Dedifferentiated amniotic fluid mesenchymal stem cell (primary cell): ENCODE data around the gene ARHGEF11.

ENCODE experiments used
- DNase-seq: peaks from one replicate; pipeline ENCODE4 v3.0.0-alpha.2; 2016; ENCODE audit errors: extremely low spot score

The ARHGEF11 gene

DNA sequence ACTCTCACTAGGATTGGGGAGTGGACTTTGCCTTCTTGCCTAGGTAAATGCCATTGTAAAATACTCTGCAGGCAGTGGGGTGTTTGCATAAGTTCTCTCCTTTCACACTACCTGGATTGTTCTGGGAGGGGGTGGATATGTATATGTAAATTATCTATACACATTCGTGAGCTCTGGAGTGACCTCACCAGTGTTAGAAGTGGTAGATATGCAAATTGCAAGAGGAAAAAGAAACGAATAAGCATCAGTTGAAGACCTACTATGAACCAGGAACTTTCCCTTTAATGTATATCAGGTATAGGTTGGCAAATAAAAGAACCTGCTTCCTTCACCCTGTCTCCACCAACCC lies 1.5 kb upstream of the ARHGEF11 start:
- DNase-seq = no peak

DNA sequence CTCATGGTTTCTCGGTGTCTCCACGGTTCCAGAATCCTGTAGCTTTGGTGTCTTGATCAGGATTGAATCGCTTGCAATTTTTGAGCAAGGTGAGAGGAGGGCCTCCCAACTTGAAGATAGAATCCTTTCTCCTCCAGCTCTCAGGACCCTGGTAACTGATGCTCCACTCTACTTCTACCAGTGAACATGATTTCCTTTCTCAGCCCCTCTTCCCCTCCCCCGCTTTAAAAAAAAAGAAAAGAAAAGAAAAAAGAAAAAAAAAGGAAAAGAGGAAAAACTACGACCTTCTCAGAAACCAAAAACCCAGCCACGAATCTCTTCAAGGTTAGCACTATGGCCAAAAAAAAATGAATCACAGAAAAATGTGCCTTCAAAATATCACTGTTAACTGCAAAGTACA lies 1.2 kb downstream of the ARHGEF11 start:
- no peak for DNase-seq

DNA sequence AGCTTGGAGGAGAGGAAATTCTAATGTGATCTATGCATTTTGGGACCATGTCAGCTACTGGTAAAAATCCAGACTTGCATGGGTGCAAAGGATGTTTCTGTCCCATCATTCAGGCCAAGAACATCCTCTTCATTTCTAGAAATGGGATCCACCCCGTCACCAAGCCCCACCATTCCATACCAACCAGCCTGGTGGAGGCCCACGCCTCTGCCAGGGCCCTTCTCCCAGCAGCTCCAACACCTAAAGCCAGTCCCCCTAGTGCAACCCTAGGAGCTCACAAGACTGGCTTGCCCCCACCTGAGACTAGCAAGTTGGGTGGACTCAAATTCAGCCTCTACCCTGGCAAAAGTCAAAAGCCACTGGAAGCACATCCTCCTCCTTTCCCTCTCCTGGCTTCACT lies 1.9 kb downstream of the ARHGEF11 start:
- DNase-seq = no peak

DNA sequence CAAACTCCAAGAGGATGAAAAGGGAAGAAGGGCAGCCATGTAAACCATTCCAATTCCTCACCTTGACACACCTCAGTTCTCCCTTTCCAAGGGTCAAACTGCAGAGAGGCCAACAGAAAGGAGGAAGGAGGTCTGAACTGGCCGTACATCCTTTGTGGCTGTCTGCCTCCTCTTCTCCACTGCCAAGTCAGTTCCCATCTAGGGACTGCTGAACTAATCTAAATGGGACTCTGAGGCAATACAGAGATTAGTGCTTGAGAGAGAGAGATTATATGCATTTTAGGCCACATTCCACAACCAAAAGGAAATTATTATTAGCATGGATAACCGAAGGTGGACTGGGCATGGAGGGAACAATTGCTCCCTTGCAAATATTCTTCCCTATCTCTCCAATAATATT lies 2.7 kb downstream of the ARHGEF11 start:
- no peak for DNase-seq

DNA sequence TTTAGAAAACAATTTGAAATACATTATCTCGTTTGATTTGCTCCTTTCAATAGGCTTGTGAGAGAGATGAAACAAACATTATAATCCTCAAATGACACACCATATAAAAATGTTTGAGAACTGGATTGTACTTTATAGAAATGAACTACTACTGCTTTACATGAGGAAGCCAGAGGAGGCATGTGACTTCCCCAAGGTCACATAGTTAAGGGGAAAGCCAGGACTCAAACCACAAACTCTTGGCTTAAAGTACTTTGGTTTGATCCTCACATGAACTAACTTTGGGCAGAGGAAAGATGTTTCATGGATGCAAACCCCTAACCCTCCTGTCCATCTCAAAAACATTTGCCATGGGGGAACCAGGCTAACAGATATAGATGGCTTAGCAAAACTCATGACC lies 4.7 kb downstream of the ARHGEF11 start:
- DNase-seq = no peak

DNA sequence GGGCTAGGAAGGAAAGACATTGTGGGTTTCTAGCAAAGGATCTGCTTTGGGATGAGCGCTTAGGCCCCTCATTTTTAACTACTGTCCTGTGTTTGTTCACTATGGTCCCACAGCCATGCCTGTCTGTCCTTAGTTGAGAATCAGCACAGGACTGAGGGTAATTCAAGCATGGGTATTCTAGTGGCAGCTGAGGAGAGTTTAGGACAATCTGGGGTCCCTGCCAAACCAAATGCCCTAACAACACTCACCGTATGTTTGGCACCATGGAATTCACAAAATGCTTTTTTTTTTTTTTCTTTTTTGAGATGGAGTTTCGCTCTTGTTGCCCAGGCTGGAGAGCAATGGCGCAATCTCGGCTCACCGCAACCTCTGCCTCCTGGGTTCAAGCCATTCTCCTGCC lies 10.4 kb downstream of the ARHGEF11 start:
- DNase-seq = no peak

DNA sequence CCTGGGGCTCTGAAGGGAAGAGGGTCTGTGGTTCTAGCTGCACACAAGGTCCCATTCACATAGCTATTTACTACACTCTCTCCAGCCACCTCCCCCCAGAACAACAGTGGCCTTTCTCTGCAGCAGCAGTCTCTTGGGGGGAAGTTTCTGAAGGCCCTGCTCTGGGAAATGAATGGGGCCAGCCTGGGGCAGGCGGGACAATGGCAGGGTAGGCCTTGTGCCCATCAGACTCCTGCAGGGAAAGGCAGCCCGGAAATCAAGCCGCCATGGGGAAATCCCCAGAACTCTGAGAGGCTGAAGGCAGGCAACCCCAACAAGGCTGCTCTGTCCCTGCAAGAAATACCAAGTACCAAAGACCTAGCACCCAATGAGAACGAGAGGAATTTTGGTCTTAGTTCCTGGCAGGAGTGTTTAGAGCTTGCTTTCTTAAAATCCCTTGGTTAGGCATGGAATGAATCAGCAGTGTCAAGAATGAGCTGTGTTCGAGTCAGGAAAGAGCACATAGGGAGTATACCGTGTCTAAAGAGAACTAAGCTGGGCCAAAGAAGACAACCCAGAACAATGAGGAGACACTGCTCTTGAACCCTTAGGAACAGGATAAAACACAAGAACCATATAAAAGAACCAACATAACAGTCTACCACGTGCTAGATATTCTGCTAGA lies 11.3 kb downstream of the ARHGEF11 start:
- DNase-seq = no peak

DNA sequence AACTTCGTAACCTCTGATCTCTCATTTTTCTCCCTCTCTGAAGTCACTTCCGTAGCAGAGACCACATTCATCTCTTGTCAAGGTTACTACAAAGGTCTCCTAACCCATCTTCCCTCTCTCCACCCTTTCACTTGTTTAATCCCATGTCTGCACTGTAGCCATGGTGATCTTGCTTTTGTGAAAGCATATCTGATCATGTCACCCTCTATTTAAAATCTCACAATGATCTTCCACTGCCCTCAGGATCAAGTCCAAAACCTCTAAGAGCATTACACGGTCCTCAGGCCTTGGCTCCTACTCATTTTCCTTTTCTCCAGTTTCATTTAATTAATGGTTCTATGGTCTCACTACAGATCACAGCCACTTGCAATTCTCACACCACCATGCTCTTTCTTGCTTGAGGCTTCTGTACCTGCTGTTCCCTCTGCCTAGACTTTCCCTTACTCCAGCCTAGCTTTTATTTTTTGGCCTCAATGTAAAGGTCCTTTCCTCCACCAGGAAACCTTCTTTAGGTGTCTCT lies 12.1 kb downstream of the ARHGEF11 start:
- no peak for DNase-seq

DNA sequence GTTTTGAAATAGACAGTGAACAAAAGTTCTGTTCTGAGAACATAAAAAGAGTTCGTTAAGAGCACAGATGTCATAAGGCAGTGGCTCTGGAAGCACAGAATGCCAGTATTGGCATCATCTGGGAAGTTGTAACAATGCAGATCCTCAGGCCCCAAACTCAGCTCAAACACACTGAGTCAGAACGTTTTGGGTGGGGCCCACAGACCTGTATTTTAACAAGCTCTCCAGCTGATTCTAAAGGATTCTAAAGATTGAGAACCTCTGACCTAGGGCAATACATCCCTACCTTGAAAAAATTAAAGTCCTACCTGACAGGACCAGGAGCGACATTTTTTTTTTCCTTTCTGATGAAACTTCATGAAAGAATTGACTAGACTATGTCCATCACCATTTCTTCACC lies 13.2 kb downstream of the ARHGEF11 start:
- DNase-seq = no peak

DNA sequence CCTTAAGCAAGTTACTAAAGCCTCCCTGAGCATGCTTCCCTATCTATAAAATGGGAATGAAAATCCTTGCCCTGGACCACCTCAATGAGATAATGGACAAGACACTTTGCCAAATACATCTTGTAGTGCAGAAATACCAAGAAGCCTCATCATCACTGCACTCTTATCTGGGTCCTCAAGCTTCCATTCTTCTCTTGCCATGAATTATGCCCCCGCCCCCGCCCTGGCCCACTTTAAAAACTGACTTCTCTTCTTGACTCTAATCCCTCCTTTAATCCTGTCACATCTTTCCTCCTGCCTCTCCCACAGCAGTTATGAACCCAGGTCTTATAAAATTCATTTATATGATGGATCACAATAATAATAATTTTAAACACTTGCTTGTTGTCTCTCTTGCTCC lies 14.8 kb downstream of the ARHGEF11 start:
- DNase-seq = no peak

DNA sequence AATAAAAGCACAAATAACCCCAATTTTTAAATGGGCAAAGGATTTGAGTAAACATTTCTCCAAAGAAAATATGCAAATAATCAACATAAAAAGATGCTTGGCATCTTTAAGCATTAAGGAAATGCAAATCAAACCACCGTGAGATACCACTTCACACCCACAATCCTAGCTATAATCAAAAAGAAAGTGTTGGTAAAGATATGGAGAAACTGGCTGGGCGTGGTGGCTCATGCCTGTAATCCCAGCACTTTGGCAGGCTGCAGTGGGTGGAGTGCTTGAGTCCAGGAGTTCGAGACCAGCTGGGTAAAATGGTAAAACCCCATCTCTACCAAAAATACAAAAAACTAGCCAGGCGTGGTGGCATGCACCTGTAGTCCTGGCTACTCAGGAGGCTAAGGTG lies 16.9 kb downstream of the ARHGEF11 start:
- DNase-seq = no peak

DNA sequence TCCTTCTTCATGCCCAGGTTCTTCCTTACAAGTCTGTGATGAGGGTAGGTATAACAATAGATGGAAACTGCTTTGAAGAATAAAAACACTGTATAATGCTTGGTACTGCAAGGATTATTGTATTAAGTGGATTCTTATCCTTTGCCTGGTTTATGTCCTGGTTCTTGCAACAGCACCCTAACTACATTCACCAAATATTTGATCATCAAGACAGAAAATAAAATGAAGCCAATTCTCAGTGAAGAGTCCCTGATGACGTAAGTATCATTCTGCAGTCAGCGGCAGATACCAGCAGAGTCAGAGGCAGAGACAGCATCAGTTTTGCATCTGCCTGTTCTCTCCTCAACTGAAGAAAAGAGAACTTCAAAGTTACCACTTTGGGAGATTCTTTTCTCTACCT lies 19.7 kb downstream of the ARHGEF11 start:
- no peak for DNase-seq

DNA sequence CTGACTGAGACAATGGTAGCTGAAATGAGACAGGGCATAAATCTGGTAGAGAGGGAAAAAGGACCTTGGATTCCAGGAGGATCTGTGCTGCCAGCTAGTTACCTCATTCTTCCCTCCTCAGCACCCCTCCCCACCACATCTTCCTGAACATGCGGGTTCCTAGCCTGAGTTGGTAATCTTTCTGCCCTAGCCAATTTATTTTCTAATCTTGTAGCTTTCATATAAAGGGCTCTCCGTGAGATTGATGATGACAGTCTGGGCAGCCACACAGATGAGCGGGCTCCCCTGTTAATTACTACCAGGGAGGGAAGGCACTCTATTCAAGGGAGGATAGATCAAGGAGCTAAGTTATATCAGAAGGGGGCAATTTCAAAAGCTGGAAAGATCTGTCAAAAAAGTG lies 20.2 kb downstream of the ARHGEF11 start:
- DNase-seq = no peak

DNA sequence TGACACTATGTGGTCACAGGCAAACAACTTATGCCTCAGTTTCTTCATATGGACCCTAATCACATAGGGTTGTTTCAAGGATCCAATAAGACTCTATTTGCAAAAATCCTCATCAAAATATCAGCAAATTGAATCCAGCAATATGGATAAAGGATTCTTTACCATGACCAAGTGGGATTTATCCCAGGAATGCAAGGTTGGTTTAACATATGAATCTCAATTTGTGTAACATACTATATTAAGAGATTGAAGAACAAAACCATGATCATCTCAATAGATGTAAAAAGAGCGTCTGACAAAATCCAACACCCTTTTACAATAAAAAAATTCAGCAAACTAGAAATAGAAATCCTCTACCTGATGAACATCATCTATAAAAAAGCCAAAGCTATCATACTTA lies 23.9 kb downstream of the ARHGEF11 start:
- no peak for DNase-seq

DNA sequence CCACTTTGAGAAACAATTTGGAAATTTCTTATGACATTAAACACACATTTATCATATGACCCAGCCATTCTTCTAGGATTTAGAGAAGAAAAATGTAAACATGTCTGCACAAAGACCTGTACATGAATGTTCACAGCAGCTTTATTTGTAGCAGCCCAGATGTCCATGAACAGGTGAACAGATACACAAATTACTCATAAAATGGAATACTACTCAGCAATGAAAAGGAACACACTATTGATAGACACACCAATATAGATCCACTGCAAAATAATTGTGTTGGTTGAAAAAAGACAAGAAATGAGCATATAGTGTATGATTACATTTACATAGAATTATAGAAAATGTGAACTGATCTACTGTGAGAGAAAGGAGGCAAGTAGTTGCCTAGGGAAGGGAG lies 26.1 kb downstream of the ARHGEF11 start:
- DNase-seq = no peak

DNA sequence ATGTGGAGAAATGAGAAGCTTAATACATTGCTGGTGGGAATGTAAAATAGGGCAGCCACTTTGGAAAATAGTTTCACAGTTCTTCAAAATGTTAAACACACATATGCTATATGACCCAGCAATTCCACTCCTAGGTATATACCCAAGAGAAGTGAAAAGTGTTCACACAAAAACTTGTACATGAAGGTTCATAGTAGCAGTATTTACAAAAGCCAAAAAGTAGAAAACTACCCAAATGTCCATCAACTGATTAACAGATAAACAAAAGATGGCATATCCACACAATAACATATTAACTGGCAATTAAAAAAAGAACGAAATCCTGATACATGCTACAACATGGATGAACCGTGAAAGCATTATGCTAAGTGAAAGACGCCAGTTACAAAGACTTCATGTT lies 33.7 kb downstream of the ARHGEF11 start:
- no peak for DNase-seq

DNA sequence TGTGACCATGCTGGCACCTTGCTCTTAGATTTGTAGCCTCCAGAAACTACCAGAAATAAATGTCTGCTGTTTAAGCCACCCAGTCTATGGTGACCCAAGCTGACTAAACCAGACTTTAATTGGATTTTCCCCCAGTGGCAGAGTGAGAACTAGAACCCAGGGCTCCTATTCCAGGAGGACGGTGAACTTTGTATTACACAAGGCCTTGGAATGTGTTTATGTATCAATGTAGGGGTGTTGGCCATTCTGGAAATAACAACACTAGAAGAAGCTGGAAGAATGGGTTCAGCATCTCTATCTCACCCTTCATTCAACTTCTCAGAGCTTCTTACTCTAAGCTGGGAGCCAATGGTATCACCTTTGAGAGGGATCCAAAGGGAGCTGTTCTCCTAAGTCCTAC lies 37.0 kb downstream of the ARHGEF11 start:
- no peak for DNase-seq

DNA sequence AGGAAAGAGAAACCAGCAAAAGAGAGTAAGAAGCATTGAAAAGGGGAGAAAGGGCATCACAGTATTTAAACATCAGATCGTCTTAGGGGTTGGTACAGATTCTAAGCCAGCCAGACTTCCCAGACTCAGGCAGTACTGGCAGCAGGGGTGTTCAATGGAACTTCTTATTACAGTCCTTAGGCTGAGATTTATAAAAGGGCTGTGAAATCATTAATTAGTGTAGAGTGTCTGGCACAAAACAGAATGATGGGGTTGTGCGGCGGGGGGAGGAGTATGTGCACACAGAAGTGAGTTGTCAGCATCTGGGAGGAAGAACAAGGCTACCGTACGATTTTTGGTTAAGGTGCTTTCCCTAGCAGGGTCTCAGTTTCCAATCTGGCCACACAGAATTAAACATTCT lies 38.2 kb downstream of the ARHGEF11 start:
- no peak for DNase-seq

DNA sequence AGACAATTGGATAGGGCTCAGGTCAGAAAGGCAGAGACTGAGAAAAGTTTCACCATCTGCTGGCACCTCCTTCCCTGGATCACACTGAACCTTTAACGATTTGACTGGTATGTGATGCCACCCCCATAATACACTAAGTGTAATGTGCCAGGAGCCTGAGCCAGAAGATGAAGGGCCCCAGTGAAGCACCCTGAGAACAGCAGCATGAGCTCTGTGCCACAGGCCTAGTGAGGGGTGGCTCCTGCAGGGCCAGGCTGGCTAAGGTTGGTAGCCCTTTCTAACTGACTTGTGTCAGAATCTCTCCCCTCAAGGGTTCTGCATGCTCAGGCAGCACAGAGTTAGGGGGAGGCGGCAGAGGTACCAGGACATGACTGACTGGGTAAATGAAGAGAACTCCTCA lies 38.9 kb downstream of the ARHGEF11 start:
- no peak for DNase-seq

DNA sequence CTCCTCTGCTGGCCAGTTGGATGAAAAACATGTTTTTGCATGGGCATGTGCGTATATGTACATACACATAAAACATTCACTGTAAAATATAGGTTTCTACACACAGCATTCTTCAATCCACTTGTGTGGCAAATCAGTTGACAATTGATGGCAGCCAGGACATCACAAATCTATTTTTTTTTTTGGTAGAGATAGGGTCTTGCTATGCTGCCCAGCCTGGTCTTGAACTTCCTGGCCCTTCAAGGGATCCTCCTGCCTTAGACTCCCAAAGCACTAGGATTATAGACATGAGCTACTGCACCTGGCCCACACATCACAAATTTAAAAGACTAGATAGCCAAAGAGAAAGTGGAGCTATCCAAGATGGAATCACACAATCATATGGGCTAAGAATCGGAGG lies 39.6 kb downstream of the ARHGEF11 start:
- DNase-seq = no peak

DNA sequence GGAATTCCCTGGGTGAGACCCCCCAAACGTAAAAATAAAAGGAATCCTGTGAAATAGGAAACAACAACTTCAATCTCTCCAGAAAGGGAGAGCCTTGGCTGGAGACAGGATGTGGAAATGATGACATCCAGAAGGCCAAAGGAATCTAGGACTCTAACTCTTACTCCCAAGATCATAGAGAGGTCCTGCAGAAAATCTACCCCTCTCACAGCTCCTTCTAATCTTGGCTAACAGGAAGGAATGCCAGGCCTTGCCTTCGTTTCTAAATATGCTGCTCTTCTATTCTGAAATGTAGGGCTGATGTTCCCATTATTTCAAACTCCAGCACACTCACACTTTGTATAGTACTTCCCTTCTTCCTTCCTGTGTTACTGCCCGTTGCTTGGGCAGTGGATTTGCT lies 40.7 kb downstream of the ARHGEF11 start:
- DNase-seq = no peak

DNA sequence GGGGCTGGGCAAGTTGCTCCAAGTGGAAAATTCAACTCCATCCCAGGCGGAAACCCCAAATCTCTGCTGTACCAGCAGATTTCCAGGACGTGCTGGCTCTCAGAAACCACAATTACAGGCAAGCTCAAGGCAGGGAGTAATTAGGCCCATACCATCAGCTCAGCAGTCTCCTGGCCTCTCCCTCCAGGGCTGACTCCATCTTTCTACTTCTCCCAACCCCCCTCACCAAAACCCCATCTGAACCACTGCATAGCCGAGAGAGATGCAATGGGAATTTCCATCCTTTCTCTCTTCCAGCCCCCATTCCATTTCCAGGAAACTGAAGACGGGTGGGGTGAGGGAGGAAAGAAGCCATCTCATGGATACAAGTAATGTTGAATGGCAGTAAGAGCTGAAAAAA lies 41.2 kb downstream of the ARHGEF11 start:
- DNase-seq = no peak

DNA sequence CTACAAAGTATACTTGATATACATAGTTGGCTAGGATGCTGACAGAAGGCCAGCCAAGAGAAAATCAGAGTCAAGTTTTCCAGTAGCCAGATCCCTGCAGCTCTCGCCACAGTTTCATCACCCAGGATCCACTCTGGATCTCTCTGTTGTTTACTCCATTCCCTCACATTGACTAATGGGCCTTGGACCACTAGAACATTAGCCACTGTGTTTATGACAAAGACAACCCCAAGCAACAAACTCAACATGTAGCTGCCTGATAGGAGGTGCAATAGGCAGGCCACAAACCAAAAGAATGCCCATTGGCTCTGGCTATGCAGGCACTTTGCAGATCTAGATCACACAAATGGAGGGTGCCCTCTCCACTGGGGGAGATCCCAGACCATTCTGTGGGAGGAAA lies 44.2 kb downstream of the ARHGEF11 start:
- DNase-seq = no peak

DNA sequence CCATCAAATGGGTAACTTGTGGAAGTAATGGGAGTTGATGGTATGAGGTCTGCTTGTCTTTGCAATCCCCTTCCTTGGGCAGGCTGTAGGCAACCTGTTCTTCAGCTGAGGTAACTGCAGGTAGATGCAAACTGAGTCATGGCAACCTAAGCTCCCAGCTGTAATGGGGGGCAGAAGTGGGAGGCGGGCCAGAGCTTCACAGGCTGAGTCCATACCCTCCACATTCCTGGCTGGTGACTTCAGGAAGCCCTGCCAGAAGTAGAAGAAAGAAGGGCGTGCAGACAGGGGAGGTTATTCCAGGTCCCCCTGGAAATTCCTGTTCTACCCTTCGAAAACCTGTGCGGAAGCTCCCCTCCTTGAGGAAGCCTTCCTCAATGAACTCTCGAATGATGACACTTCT lies 44.9 kb downstream of the ARHGEF11 start:
- DNase-seq = no peak
